Nasal cavity respiratory epithelium epithelial cell of viscerocranial mucosa (primary cell): ENCODE measurements around the gene CLTB. TPM values are rescaled to one million over a fixed set of nuclear protein-coding genes. Genes with fewer than 3 reads are reported as not detected.

Experiments used
- total RNA-seq: library from RNA; depleted of rRNA; stranded (reverse); fragments of >200 nt; gene quantifications from 2 replicates; pipeline ENCODE4 v1.2.3, GENCODE V29; 2014

Gene CLTB, protein sequence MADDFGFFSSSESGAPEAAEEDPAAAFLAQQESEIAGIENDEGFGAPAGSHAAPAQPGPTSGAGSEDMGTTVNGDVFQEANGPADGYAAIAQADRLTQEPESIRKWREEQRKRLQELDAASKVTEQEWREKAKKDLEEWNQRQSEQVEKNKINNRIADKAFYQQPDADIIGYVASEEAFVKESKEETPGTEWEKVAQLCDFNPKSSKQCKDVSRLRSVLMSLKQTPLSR
- total RNA-seq, result 184 and 252 TPM in 2 replicates

DNA sequence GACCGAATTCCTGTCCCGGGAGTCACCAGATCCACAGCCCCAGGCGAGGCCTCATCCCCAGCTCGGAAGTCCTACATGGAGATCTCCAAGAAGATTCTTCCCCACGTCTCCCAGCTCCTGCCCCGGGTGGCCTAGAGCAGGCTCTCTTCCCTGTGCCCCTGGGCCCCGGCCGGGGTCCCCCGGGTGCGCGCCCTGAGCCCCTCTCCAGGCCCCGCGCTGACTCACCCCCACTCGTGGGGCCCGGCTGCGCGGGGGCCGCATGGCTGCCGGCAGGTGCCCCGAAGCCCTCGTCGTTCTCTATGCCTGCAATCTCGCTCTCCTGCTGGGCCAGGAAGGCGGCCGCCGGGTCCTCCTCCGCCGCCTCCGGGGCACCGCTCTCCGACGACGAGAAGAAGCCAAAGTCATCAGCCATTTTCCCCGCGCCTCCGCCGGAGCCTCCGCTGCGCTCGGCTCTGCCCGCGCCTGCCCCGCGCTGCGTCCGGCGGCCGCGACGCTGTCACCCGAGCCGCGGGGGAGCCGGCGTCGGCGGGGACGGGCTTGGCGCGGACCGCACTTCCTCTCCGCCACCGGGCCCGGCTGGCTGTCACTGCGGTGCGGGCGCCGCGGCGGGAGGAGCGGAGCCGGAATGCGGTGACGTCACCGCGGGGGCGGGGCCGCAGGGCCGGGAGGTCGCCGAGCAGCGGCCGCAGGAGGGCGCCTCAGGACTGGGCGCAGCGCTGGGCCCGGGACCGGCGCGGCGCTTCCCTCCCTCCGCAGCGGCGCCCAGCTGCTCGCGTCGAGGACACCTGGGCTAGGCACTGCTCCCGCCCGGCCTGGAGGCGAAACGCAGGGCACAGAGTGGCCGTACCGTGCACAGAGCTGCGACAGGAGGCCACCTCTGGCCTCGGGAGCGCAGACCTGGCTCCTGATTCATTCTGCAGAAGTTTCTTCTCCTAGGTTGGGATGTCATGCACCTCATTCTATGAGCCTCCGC lies at the start of gene CLTB:
CLTB (minus strand) TSS at position 588 of the 973 bp plus-strand sequence; CDS start at position 412, 176 bp downstream.

DNA sequence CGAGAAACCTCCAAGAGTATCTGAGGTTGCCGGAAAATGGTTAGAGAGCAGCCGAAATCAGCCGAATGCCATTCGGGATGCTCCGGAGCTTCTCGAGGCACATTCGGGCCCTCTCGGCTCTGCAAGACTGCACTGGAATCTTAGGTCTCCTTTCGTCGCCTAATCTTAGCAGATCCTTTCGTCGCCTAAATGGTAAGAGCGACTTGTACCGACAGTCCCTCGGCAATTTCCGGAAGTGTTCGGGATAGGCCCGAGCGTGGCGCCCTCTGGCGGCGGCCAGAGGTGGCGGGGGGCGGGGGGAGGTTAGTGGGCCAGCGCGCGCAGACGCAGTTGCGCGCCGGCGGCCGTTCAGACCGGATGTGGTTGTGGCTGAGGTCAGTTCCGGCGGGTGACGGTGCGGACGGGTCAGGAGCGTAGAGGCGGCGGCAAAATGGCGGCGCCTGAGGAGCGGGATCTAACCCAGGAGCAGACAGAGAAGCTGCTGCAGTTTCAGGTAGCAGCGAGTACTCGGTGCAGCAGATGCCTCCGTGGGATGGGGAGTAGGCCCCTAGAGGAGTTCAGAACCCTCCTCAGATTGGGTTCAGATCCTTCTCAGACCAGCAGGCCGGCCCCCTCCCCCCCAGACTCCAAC lies 31.8 kb upstream of the CLTB start, which contains the start of gene FAF2:
FAF2 (plus strand) TSS at position 408 of the 631 bp plus-strand sequence; CDS start at position 431, 23 bp downstream.

DNA sequence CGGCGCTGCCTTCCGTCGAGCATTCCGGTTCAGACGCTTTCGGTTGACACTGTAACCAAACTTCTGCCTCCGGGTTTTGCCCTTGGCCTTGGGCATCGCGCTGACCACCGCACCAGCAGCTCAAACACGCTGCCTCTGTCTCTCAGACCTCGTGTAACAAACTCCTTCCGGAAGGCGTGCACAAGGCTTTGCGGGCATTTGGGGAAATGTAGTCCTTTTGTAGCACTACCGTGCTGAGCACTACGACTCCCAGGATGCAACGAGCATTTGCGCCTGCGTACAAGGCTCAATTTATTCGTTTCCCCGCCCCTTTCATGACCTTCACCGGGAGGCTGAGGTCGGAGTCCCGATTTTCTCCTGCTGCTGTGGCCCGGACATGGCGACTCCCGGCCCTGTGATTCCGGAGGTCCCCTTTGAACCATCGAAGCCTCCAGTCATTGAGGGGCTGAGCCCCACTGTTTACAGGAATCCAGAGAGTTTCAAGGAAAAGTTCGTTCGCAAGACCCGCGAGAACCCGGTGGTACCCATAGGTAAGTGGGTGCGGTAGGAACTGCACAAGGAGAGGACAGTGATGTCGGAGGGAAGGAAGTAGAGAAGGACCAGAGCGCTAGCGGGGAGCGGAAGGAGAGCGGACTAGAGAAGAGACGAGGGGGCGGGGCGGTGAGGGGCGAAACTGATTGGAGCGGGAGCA lies 27.8 kb downstream of the CLTB start, which contains the start of the genes HIGD2A and NOP16:
HIGD2A (plus strand) TSS at position 308 of the 691 bp plus-strand sequence; CDS start at position 377, 69 bp downstream.
NOP16 (minus strand) TSS at position 155 of the 691 bp plus-strand sequence; CDS start at position 96, 59 bp downstream.

DNA sequence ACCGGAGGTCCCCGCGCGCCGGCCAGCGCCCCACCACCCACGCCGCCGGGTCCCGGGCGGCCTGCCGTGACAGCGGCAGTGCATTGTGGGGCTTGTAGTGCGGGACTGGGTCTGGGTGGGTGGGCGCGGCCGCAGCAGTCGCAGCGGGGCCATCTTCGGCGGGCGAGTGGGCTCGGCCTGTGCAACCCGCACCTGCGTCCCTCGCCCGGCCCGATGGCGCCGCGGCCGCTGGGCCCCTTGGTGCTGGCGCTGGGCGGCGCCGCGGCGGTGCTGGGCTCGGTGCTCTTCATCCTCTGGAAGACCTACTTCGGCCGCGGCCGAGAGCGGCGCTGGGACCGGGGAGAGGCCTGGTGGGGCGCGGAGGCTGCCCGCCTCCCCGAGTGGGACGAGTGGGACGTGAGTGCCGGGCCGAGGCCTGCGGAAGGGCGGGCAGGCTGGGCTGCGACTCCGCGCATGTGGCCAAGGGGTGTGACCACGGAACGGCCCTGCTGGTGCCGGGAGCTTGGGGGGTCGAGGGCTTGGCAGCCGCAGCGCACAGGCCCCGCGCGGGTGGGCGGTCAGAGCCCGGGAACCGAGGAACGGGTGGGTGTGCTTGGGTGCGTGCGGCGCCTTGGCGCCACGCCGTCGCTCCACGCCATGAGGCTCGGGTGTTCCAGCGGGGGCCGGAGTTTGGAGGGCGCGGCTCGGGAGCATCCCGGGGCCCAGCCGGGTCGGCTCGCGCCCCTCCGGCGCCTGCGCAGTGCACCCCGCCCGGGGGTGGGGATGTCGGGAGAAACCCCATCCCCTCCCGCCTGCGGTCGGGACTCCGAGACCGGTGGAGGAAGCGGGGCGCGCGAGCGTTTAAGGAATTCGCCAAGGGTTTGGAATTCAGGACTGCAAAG lies 50.7 kb downstream of the CLTB start, which contains the start of gene ARL10:
ARL10 (plus strand) TSS at position 137 of the 881 bp plus-strand sequence; CDS start at position 214, 77 bp downstream.

DNA sequence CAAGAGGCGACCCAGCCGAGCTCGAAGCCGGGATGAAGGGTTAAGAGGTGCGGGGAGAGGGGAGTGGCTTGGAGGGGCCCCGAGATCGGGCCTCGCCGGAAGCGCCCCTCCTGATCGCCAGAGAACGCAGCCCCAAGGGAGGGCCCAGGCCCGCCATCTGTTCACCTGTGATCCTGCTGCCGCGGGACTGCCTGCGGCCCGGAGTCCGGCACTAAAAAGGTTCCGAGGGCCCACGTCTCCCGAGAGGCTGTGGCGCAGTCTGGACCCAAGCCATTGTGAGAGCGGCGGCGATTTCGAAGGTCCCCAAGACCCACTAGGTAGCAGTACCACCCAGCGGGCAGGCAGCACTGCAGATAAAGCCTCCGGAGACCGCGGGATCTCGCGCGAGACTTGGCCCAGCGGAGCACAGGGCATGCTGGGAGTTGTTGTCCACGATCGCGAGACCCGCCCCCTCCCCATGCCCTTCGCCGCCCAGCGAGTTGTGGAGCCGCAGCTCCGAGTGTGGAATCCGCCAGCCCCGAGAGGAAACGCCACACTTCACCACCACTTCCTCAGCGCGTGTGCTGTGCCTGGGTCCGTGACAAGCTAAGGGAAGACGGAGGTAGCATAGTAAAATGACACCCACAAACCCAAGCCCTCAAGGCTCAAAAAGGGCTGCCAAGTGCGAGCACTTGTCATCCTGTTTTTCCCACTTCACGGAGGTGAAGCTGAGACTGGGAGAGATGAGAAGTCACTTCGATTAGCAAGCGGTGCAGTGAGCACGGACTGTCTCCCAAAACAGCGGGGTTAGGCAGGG lies 54.7 kb downstream of the CLTB start, which contains the start of gene KIAA1191:
KIAA1191 (minus strand) TSS at position 328 of the 796 bp plus-strand sequence. CDS start 2,256 bp downstream, outside the sequence.

Other genes starting within 250 kb of the CLTB start
- gene SIMC1, start 178.1 kb downstream of the CLTB start, total RNA-seq, result 1.0 and 7.3 TPM in 2 replicates
- gene KIAA1191, start 54.8 kb downstream of the CLTB start, total RNA-seq, result 91.2 and 101 TPM in 2 replicates
- 3.4 and 9.6 TPM in 2 replicates for gene ARL10, start 51.1 kb downstream of the CLTB start, total RNA-seq
- gene NOP16, start 27.9 kb downstream of the CLTB start, total RNA-seq, result 25.0 and 26.7 TPM in 2 replicates
- 26.3 and 32.5 TPM in 2 replicates for gene HIGD2A, start 27.8 kb downstream of the CLTB start, total RNA-seq
- 49.6 and 56.2 TPM in 2 replicates for gene FAF2, start 31.8 kb upstream of the CLTB start, total RNA-seq
- gene RNF44, start 120.9 kb upstream of the CLTB start, total RNA-seq, result 3.4 and 18.5 TPM in 2 replicates
- gene CDHR2, start 132.8 kb upstream of the CLTB start, total RNA-seq, result under 0.01 and 0.43 TPM in 2 replicates
- 3.1 and 5.1 TPM in 2 replicates for gene GPRIN1, start 193.6 kb upstream of the CLTB start, total RNA-seq
- 0.34 TPM in 1 of 2 replicates, not detected in the other for gene SNCB, start 214.0 kb upstream of the CLTB start, total RNA-seq
- not detected in 2 replicates for gene EIF4E1B, start 214.1 kb upstream of the CLTB start, total RNA-seq
- gene TSPAN17, start 230.9 kb upstream of the CLTB start, total RNA-seq, result 35.5 and 45.9 TPM in 2 replicates